ENCODE data around the gene TCERG1L.
A peak's percentile ranks its signal among the peaks of the same experiment; 100 is the strongest.

- TF ChIP-seq POLR2A (IDR thresholded peaks at IDR 0.05) (no peak), CTCF (IDR thresholded peaks at IDR 0.05) (peak in 2 of 12 donors; percentile 11 to 36)
These were observed 936 bp upstream of the TCERG1L start for GRCh38 chr10:131312478-131312836.
